ENCODE measurements around the gene COPS2.

GRCh38 chr15:49187549-49188245 is 32.3 kb upstream of the COPS2 start:
- TF ChIP-seq POLR2A (IDR thresholded peaks at IDR 0.05) (no peak), CTCF (IDR thresholded peaks at IDR 0.05) (no peak), EP300 (IDR thresholded peaks at IDR 0.05; ENCODE audit: low read depth) (no peak)
